ENCODE measurements around the gene OSBPL2.
A peak's percentile ranks its signal among the peaks of the same experiment; 100 is the strongest.

Gene OSBPL2

DNA sequence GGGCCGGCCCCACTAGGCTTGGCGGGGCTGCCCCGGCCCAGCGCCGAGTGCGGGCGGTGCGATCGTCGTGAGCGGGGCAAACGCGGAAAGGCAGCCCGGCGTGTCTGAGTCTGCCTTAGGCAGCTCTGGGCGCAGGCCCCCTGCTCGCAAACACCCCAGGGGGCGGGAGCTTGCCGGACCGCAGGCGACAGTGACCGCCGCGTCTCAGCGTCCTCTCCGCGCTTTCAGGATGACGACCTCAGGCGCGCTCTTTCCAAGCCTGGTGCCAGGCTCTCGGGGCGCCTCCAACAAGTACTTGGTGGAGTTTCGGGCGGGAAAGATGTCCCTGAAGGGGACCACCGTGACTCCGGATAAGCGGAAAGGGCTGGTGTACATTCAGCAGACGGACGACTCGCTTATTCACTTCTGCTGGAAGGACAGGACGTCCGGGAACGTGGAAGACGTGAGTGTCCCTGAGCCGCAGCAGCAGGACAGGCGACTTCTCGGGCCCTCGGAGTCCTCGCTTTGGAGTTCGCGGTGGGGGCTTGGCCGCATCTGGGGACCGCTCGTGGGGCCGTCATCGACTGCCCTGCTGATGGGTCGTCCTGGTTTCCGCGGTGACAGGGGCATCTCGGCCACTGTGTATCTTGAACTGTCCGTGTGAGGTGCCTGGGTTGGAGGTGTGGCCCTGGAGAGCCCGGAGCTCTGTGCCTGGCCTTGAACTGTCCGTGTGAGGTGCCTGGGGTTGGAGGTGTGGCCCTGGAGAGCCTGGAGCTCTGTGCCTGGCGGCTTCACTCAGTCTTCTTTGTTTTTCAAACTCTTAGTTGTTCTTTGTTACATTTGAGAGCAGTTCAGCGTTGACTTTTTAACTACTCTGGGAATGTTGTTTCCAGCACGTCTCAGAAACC, 65.3 kb downstream of the OSBPL2 start (continued):
- TF ChIP-seq ZNF423 (tag by site-specific recombination; IDR thresholded peaks at IDR 0.05): peak; percentile 41; the same call in 1 of the 2 replicates
- no peak for TF ChIP-seq ZNF398 (tag by site-specific recombination; IDR thresholded peaks at IDR 0.05)
- no peak for TF ChIP-seq RBAK (tag by site-specific recombination; IDR thresholded peaks at IDR 0.05)
- TF ChIP-seq ZNF518A (tag by site-specific recombination; conservative IDR thresholded peaks at IDR 0.05; ENCODE audit: low read depth): no peak
- no peak for TF ChIP-seq ZNF530 (tag by site-specific recombination; IDR thresholded peaks at IDR 0.05; ENCODE audit: low read depth)
- TF ChIP-seq, protein P1, sequence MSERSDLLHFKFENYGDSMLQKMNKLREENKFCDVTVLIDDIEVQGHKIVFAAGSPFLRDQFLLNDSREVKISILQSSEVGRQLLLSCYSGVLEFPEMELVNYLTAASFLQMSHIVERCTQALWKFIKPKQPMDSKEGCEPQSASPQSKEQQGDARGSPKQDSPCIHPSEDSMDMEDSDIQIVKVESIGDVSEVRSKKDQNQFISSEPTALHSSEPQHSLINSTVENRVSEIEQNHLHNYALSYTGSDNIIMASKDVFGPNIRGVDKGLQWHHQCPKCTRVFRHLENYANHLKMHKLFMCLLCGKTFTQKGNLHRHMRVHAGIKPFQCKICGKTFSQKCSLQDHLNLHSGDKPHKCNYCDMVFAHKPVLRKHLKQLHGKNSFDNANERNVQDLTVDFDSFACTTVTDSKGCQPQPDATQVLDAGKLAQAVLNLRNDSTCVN (tag by site-specific recombination; optimal IDR thresholded peaks at IDR 0.05): peak; percentile 63
- TF ChIP-seq ZSCAN23 (tag by site-specific recombination; IDR thresholded peaks at IDR 0.05): no peak
- no peak for TF ChIP-seq ZBTB11 (tag by site-specific recombination; conservative IDR thresholded peaks at IDR 0.05; ENCODE audit: low read depth)
- no peak for TF ChIP-seq ZNF292 (tag by site-specific recombination; IDR thresholded peaks at IDR 0.05; ENCODE audit: borderline replicate concordance, low read depth)
- no peak for TF ChIP-seq ZNF48 (tag by site-specific recombination; IDR thresholded peaks at IDR 0.05)
- TF ChIP-seq, protein P2, sequence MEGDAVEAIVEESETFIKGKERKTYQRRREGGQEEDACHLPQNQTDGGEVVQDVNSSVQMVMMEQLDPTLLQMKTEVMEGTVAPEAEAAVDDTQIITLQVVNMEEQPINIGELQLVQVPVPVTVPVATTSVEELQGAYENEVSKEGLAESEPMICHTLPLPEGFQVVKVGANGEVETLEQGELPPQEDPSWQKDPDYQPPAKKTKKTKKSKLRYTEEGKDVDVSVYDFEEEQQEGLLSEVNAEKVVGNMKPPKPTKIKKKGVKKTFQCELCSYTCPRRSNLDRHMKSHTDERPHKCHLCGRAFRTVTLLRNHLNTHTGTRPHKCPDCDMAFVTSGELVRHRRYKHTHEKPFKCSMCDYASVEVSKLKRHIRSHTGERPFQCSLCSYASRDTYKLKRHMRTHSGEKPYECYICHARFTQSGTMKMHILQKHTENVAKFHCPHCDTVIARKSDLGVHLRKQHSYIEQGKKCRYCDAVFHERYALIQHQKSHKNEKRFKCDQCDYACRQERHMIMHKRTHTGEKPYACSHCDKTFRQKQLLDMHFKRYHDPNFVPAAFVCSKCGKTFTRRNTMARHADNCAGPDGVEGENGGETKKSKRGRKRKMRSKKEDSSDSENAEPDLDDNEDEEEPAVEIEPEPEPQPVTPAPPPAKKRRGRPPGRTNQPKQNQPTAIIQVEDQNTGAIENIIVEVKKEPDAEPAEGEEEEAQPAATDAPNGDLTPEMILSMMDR (tag by site-specific recombination; IDR thresholded peaks at IDR 0.05): no peak
- TF ChIP-seq REPIN1 (tag by site-specific recombination; IDR thresholded peaks at IDR 0.05; ENCODE audit: low read depth): no peak
- no peak for TF ChIP-seq ZNF404 (tag by site-specific recombination; IDR thresholded peaks at IDR 0.05)
- TF ChIP-seq, protein P3, sequence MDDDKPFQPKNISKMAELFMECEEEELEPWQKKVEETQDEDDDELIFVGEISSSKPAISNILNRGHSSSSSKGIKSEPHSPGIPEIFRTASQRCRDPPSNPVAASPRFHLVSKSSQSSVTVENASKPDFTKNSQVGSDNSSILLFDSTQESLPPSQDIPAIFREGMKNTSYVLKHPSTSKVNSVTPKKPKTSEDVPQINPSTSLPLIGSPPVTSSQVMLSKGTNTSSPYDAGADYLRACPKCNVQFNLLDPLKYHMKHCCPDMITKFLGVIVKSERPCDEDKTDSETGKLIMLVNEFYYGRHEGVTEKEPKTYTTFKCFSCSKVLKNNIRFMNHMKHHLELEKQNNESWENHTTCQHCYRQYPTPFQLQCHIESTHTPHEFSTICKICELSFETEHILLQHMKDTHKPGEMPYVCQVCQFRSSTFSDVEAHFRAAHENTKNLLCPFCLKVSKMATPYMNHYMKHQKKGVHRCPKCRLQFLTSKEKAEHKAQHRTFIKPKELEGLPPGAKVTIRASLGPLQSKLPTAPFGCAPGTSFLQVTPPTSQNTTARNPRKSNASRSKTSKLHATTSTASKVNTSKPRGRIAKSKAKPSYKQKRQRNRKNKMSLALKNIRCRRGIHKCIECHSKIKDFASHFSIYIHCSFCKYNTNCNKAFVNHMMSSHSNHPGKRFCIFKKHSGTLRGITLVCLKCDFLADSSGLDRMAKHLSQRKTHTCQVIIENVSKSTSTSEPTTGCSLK (tag by site-specific recombination; IDR thresholded peaks at IDR 0.05): no peak
- TF ChIP-seq ZIC2 (tag by site-specific recombination; IDR thresholded peaks at IDR 0.05): peak; percentile 73
- no peak for TF ChIP-seq ZNF391 (tag by site-specific recombination; IDR thresholded peaks at IDR 0.05; ENCODE audit: borderline replicate concordance, low read depth)
- peak; percentile 9; the same call in 1 of the 2 replicates for TF ChIP-seq SP3 (tag by site-specific recombination; IDR thresholded peaks at IDR 0.05)
- no peak for TF ChIP-seq ZNF341 (tag by site-specific recombination; IDR thresholded peaks at IDR 0.05; ENCODE audit: low read depth)
- TF ChIP-seq ZNF585B (tag by site-specific recombination; IDR thresholded peaks at IDR 0.05): no peak
- no peak for TF ChIP-seq ZNF19 (tag by site-specific recombination; IDR thresholded peaks at IDR 0.05; ENCODE audit: low read depth)
- TF ChIP-seq ZNF221 (tag by site-specific recombination; IDR thresholded peaks at IDR 0.05; ENCODE audit: borderline replicate concordance): no peak
- TF ChIP-seq ZNF324 (tag by site-specific recombination; IDR thresholded peaks at IDR 0.05): no peak
- TF ChIP-seq ZFP3 (tag by site-specific recombination; IDR thresholded peaks at IDR 0.05; ENCODE audit: low read depth): no peak

Measured in HEK293 (cell line).